NT2/D1 (cell line): ENCODE measurements around the gene PSMD5.

Experiments
- YY1 ChIP-seq: IDR thresholded peaks from 2 replicates; pipeline ENCODE4 v1.6.1; 2011; ENCODE audit not compliant: insufficient read length, insufficient read depth
- ZNF274 ChIP-seq: IDR thresholded peaks from 2 replicates; pipeline ENCODE4 v1.6.1; 2011; ENCODE audit warnings: mild to moderate bottlenecking, low read depth, low read length

DNA sequence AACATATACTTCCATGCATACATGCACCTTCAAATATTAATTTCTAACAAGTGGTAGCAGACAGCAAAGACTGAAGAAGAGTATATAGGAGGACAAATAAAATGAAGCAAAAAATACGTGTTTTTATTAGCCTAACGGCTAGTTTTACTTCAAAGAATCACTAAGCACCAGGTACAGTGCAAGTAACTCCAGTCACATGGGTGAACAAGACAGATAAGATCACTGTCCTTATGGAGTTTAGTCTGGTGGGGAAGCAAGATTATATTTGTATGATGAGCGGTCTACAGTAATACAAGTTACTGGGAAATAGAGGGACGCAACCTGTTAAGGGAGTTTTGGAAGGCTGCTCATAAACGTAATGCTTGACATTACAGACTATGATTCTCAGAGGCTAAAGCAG, 65.5 kb downstream of the PSMD5 start:
- TF ChIP-seq YY1 (no peak), ZNF274 (no peak)
